SH-SY5Y (cell line): ENCODE measurements around the gene SKAP2.

Experiments
- GATA2 ChIP-seq: IDR thresholded peaks from 2 replicates; pipeline ENCODE4 v1.6.1; 2011; ENCODE audit warnings: mild to moderate bottlenecking, low read depth, low read length
- GATA3 ChIP-seq: IDR thresholded peaks from 2 replicates; pipeline ENCODE4 v1.6.1; 2011; ENCODE audit warnings: low read depth, mild to moderate bottlenecking, low read length, moderate library complexity

DNA sequence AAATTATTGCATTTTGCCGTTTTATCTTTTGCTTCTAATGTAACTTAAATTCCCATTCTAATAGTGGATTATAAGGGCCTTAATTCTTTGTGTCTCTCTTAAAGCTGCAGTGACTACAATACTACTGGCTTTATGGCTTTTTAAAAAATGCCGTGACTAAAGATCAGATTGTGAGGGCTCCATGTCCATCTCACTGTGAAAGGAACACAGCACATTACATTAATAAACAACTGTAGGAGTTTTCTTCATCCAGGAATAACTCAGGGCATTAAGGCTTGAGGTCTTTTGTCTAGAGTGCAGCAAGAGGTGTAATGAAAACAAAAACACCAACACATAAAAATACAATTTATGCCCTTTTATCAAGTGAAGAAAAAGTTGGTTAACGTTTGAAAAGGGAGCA lies 205.3 kb downstream of the SKAP2 start:
- no peak for TF ChIP-seq GATA3
- no peak for TF ChIP-seq GATA2
